Measurements from ENCODE around the gene BMP7.

Gene BMP7

GRCh38 chr20:57237585-57237953, 28.9 kb downstream of the BMP7 start:
- DNase-seq (ENCODE audit: low spot score) = no peak
- H3K4me3 ChIP-seq = no peak overlapping the region
- TF ChIP-seq CTCF (IDR thresholded peaks at IDR 0.05) = no peak
- no peak overlapping the region for H3K27ac ChIP-seq

- Histone ChIP-seq H3K4me3 (no peak overlapping the region), H3K27ac (no peak overlapping the region)
- no peak for TF ChIP-seq CTCF (IDR thresholded peaks at IDR 0.05)
- DNase-seq (ENCODE audit: low spot score) = no peak
Measured at GRCh38 chr20:57236813-57237584, 29.4 kb downstream of the BMP7 start.

- no peak for TF ChIP-seq CTCF (IDR thresholded peaks at IDR 0.05)
- no peak for DNase-seq (ENCODE audit: low spot score)
- H3K27ac ChIP-seq = no peak overlapping the region
- no peak overlapping the region for H3K4me3 ChIP-seq
Measured at GRCh38 chr20:57234556-57235251, 31.7 kb downstream of the BMP7 start.

GRCh38 chr20:57231951-57232428, 34.5 kb downstream of the BMP7 start:
- Histone ChIP-seq H3K4me3 (no peak overlapping the region), H3K27ac (no peak overlapping the region)
- DNase-seq (ENCODE audit: low spot score) = no peak
- TF ChIP-seq CTCF (IDR thresholded peaks at IDR 0.05) = no peak

- no peak overlapping the region for H3K27ac ChIP-seq
- no peak for TF ChIP-seq CTCF (IDR thresholded peaks at IDR 0.05)
- no peak for DNase-seq (ENCODE audit: low spot score)
- H3K4me3 ChIP-seq = no peak overlapping the region
Measured at GRCh38 chr20:57231161-57231560, 35.3 kb downstream of the BMP7 start.

GRCh38 chr20:57230247-57230646, 36.2 kb downstream of the BMP7 start:
- no peak for TF ChIP-seq CTCF (IDR thresholded peaks at IDR 0.05)
- no peak for DNase-seq (ENCODE audit: low spot score)
- no peak overlapping the region for H3K27ac ChIP-seq
- no peak overlapping the region for H3K4me3 ChIP-seq

- no peak for DNase-seq (ENCODE audit: low spot score)
- TF ChIP-seq CTCF (IDR thresholded peaks at IDR 0.05) = no peak
- Histone ChIP-seq H3K27ac (no peak overlapping the region), H3K4me3 (no peak overlapping the region)
Measured at GRCh38 chr20:57229490-57229889, 37.0 kb downstream of the BMP7 start.
